Activated naive CD8-positive, alpha-beta T cell (primary cell): ENCODE data around the gene ACP4.
"Not testable (repeated sequence)": the region's sequence is repeated elsewhere in the genome, so short reads cannot be mapped to it uniquely, and the experiment has no call there.

Source experiments
- H3K27ac Mint-ChIP-seq: one replicate; pipeline ENCODE4 v1.8.0; 2021; ENCODE audit warnings: mixed read lengths
- H3K27me3 Mint-ChIP-seq: one replicate; pipeline ENCODE4 v1.8.0; 2021; ENCODE audit warnings: mixed read lengths
- H3K36me3 Mint-ChIP-seq: one replicate; pipeline ENCODE4 v1.8.0; 2021; ENCODE audit warnings: mixed read lengths
- H3K4me1 Mint-ChIP-seq: one replicate; pipeline ENCODE4 v1.8.0; 2021; ENCODE audit warnings: low read depth, mixed read lengths
- H3K4me3 Mint-ChIP-seq: one replicate; pipeline ENCODE4 v1.8.0; 2021; ENCODE audit warnings: mild to moderate bottlenecking, mixed read lengths
- H3K9me3 Mint-ChIP-seq: one replicate; pipeline ENCODE4 v1.8.0; 2021; ENCODE audit warnings: low read depth, mixed read lengths

Gene ACP4, protein sequence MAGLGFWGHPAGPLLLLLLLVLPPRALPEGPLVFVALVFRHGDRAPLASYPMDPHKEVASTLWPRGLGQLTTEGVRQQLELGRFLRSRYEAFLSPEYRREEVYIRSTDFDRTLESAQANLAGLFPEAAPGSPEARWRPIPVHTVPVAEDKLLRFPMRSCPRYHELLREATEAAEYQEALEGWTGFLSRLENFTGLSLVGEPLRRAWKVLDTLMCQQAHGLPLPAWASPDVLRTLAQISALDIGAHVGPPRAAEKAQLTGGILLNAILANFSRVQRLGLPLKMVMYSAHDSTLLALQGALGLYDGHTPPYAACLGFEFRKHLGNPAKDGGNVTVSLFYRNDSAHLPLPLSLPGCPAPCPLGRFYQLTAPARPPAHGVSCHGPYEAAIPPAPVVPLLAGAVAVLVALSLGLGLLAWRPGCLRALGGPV

DNA sequence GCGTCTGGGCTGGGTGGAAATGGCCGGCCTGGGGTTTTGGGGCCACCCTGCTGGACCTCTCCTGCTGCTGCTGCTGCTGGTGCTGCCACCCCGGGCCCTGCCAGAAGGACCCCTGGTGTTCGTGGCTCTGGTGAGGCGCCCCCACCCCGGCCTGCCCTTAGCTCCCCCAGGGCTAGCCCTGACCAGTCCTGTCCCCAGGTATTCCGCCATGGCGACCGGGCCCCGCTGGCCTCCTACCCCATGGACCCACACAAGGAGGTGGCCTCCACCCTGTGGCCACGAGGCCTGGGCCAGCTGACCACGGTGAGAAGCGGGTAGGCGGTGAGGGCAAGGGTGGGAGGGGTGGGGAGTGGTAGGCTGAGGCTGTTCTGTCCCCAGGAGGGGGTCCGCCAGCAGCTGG lies at the start of gene ACP4:
Gene ACP4 (plus strand): TSS at position 20 of the 400 bp plus-strand sequence. CDS start 0 bp downstream, at position 20.
- Mint-ChIP-seq H3K36me3 (no peaks in the 10 kb centered on the region), H3K27me3 (no peaks in the 10 kb centered on the region), H3K27ac (peak within 1 kb of the TSS; percentile 80), H3K4me1 (peaks cover 6% of the 10 kb centered on the region), H3K9me3 (no peaks in the 10 kb centered on the region), H3K4me3 (no peak within 1 kb of the TSS)

DNA sequence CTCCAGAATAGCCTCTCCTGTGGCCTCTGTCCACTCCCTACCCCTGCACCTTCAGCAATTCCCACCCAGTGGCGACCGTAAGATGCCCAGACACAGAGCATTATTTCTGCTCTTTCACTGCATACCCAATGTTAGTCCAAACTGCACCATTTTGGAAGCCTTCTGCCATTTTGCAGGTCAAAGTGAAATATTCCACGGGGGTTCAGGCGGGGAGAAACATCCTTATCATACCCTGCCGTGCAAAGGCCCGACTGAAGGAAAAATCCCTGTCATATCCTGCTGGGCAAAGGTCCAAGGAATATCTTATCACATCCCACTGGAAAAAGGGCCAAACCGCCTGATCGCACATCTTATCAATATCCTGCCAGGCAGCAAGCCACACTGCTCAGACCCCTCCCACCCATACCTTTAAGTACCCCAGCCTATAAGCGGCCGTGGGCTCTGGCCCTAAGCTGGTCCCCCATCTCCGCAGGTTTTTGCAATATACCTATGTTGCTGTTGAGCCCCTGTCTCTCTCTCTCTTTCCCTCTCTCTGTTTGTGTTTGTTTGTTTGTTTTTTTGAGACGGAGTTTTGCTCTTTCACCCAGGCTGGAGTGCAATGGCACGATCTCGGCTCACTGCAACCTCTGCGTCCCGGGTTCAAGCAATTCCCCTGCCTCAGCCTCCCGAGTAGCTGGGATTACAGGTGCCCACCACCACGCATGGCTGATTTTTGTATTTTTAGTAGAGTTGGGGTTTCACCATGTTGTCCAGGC lies 48.9 kb upstream of the ACP4 start:
- no peak overlapping the region for H3K27ac Mint-ChIP-seq
- H3K36me3 Mint-ChIP-seq, result no peaks in the 10 kb centered on the region
- no peaks in the 10 kb centered on the region for H3K4me1 Mint-ChIP-seq
- no peak overlapping the region for H3K4me3 Mint-ChIP-seq
- H3K9me3 Mint-ChIP-seq, result no peaks in the 10 kb centered on the region
- peaks cover 30% of the 10 kb centered on the region for H3K27me3 Mint-ChIP-seq

- Mint-ChIP-seq H3K27ac (no peak overlapping the region), H3K27me3 (peaks cover 25% of the 10 kb centered on the region), H3K4me1 (no peaks in the 10 kb centered on the region), H3K36me3 (no peaks in the 10 kb centered on the region), H3K9me3 (no peaks in the 10 kb centered on the region), H3K4me3 (no peak overlapping the region)
Measured at GRCh38 chr19:50743537-50743936, 46.7 kb upstream of the ACP4 start.

GRCh38 chr19:50745221-50745620 lies 45.0 kb upstream of the ACP4 start:
- Mint-ChIP-seq H3K4me1 (no peaks in the 10 kb centered on the region), H3K36me3 (no peaks in the 10 kb centered on the region), H3K27me3 (peaks cover 16% of the 10 kb centered on the region)

DNA sequence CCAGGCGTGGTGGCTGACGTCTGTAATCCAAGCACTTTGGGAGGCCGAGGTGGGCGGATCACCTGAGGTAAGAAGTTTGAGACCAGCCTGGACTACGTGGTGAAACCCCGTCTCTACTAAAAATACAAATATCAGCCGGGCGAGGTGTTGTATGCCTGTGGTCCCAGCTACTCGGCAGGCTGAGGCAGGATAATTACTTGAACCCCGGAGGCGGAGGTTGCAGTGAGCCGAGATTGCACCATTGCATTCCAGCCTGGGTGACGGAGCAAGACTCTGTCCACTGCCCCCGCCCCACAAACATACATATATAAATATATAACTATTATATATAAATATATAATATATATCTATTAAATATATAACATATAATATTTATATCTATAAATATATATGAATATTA lies 43.1 kb upstream of the ACP4 start:
- not testable (repeated sequence) for H3K27ac Mint-ChIP-seq, H3K9me3 Mint-ChIP-seq, H3K4me3 Mint-ChIP-seq, H3K27me3 Mint-ChIP-seq, H3K4me1 Mint-ChIP-seq, H3K36me3 Mint-ChIP-seq

More at GRCh38 chr19:50745221-50745620, 45.0 kb upstream of the ACP4 start:
- Mint-ChIP-seq H3K27ac (no peak overlapping the region), H3K4me3 (no peak overlapping the region), H3K9me3 (no peaks in the 10 kb centered on the region)

DNA sequence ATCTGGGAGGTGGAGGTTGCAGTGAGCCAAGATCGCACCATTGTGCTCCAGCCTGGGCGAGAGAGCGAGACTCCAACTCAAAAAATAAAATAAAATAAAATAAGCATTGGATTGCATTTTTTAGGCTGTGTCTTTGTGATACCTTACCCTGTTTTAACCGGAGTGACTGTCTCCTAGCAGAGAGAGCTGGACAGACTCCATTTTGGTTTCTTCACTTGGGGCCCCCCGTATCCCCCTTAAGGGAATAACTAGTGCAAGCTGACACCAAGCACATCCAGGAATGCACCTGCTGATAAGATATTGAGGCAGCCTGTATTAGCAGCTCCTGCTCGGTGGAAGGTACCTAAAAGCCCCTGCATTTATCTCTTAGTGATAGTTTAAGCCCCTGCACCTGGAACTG lies 40.7 kb upstream of the ACP4 start:
- Mint-ChIP-seq H3K4me3 (no peak overlapping the region), H3K36me3 (no peaks in the 10 kb centered on the region), H3K27me3 (peaks cover 5% of the 10 kb centered on the region), H3K9me3 (no peaks in the 10 kb centered on the region), H3K27ac (no peak overlapping the region), H3K4me1 (no peaks in the 10 kb centered on the region)

- Mint-ChIP-seq H3K9me3 (no peaks in the 10 kb centered on the region), H3K27ac (no peak overlapping the region), H3K4me1 (no peaks in the 10 kb centered on the region), H3K36me3 (no peaks in the 10 kb centered on the region), H3K27me3 (peaks cover 5% of the 10 kb centered on the region), H3K4me3 (no peak overlapping the region)
Measured at GRCh38 chr19:50750010-50750409, 40.2 kb upstream of the ACP4 start.

DNA sequence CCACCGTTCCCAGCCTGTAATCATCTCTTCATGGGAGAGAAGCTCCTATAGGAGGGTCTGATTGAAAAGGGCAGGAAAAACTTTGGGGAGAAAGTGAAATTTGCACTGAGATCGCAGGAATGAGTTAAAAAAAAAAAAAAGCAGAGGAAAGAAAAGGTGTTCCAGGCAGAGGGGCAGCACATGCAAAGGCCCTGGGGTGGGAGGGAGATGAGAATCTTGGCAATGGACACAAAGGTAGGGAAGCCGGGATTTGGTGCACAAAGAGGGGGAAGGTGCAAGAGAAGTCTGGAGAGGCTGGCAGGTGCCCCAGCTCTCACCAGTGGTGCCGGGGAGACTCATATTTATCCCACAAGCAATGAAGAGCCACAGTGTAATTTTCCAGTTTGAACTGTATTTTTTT lies 36.3 kb upstream of the ACP4 start:
- Mint-ChIP-seq H3K27ac (no peak overlapping the region), H3K4me1 (no peaks in the 10 kb centered on the region), H3K4me3 (no peak overlapping the region), H3K9me3 (no peaks in the 10 kb centered on the region), H3K36me3 (no peaks in the 10 kb centered on the region), H3K27me3 (peaks cover 4% of the 10 kb centered on the region)

GRCh38 chr19:50756244-50756643 lies 34.0 kb upstream of the ACP4 start:
- not testable (repeated sequence) for H3K9me3 Mint-ChIP-seq, H3K27ac Mint-ChIP-seq, H3K4me1 Mint-ChIP-seq, H3K27me3 Mint-ChIP-seq, H3K4me3 Mint-ChIP-seq, H3K36me3 Mint-ChIP-seq

- H3K27me3 Mint-ChIP-seq, H3K27ac Mint-ChIP-seq, H3K4me3 Mint-ChIP-seq, H3K9me3 Mint-ChIP-seq, H3K36me3 Mint-ChIP-seq, H3K4me1 Mint-ChIP-seq: not testable (repeated sequence)
Measured at GRCh38 chr19:50757624-50758023, 32.6 kb upstream of the ACP4 start.

DNA sequence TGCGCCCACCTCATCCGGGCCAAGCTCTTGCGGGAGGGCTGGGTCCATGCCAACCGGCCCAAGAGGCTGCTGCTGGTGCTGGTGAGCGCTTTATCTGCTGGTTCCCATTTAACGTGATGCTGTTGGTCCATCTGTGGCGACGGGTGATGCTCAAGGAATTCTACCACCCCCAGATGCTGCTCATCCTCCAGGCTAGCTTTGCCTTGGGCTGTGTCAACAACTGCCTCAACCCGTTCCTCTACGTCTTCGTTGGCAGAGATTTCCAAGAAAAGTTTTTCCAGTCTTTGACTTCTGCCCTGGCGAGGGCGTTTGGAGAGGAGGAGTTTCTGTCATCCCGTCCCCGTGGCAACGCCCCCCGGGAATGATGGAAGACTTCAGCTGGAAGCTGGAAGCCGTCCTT lies 31.1 kb upstream of the ACP4 start:
- H3K27me3 Mint-ChIP-seq, H3K36me3 Mint-ChIP-seq, H3K27ac Mint-ChIP-seq, H3K4me1 Mint-ChIP-seq, H3K4me3 Mint-ChIP-seq, H3K9me3 Mint-ChIP-seq: not testable (repeated sequence)

DNA sequence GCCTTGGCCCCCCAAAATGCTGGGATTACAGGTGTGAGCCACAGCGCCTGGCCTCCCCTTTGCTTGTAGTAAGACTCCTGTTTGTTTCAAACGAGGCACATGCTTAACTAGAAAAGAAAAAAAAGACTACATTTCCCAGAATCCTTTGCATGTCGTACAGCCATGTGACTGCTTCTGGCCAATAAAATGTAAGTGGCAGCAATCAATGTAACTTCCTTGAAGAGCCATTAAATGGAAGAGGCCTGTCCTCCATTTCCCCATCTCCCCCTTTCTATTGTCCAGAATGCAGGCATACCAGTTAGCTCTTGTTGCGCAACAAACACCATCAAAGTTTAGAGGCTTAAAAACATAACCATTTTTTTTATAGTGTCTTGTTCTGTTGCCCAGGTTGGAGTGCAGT lies 30.3 kb upstream of the ACP4 start:
- peaks cover 4% of the 10 kb centered on the region for H3K27me3 Mint-ChIP-seq
- no peaks in the 10 kb centered on the region for H3K9me3 Mint-ChIP-seq
- H3K4me1 Mint-ChIP-seq, result no peaks in the 10 kb centered on the region
- H3K27ac Mint-ChIP-seq, result no peak overlapping the region
- H3K36me3 Mint-ChIP-seq, result no peaks in the 10 kb centered on the region
- H3K4me3 Mint-ChIP-seq, result no peak overlapping the region

- not testable (repeated sequence) for H3K27me3 Mint-ChIP-seq
Measured at GRCh38 chr19:50761501-50761900, 28.7 kb upstream of the ACP4 start.

GRCh38 chr19:50763521-50763920 lies 26.7 kb upstream of the ACP4 start:
- H3K4me1 Mint-ChIP-seq, H3K27ac Mint-ChIP-seq, H3K9me3 Mint-ChIP-seq, H3K27me3 Mint-ChIP-seq, H3K4me3 Mint-ChIP-seq, H3K36me3 Mint-ChIP-seq: not testable (repeated sequence)

More at GRCh38 chr19:50761501-50761900, 28.7 kb upstream of the ACP4 start:
- not testable (repeated sequence) for H3K27ac Mint-ChIP-seq, H3K4me3 Mint-ChIP-seq, H3K9me3 Mint-ChIP-seq, H3K36me3 Mint-ChIP-seq, H3K4me1 Mint-ChIP-seq

- no peaks in the 10 kb centered on the region for H3K36me3 Mint-ChIP-seq
- no peaks in the 10 kb centered on the region for H3K4me1 Mint-ChIP-seq
- peaks cover 3% of the 10 kb centered on the region for H3K27me3 Mint-ChIP-seq
- H3K9me3 Mint-ChIP-seq, result no peaks in the 10 kb centered on the region
- H3K4me3 Mint-ChIP-seq, result no peak overlapping the region
- H3K27ac Mint-ChIP-seq, result no peak overlapping the region
Measured at GRCh38 chr19:50764409-50764808, 25.8 kb upstream of the ACP4 start.

DNA sequence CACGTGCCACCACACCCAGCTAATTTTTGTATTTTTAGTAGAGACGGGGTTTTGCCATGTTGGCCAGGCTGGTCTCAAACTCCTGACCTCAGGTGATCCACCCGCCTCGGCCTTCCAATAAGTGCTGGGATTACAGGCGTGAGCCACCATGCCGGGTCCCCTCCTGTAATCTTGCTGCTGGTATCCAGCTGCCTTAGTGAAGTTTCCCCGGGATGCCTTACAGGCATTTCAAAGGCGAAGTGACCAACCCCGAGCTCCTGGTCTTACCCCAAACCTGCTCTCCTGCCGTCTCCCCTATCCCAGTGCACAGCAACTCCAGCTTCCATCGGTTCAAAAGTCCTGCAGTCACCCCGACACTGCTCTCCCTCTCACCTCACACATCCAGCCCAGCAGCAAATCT lies 23.5 kb upstream of the ACP4 start:
- not testable (repeated sequence) for H3K4me3 Mint-ChIP-seq, H3K36me3 Mint-ChIP-seq, H3K4me1 Mint-ChIP-seq, H3K27ac Mint-ChIP-seq, H3K9me3 Mint-ChIP-seq, H3K27me3 Mint-ChIP-seq
